GM12864 (cell line): ENCODE measurements around the gene KRTAP5-6.
A peak's percentile ranks its signal among the peaks of the same experiment; 100 is the strongest.

ENCODE experiments used
- DNase-seq: peaks from one replicate; pipeline ENCODE4 v3.0.0-alpha.2; 2011; ENCODE audit warnings: low read depth
- H3K4me3 ChIP-seq: 2 replicates; pipeline ENCODE4 v1.5.1; 2011; ENCODE audit warnings: mild to moderate bottlenecking, low read depth, low read length, control low read depth
- CTCF ChIP-seq: IDR thresholded peaks from 2 replicates; pipeline ENCODE4 v1.5.1; 2011; ENCODE audit warnings: low read depth, mild to moderate bottlenecking, moderate library complexity, low read length, control low read depth, inconsistent platforms; ENCODE audit errors: missing control alignments

Gene KRTAP5-6

GRCh38 chr11:1691026-1691877 lies 5.7 kb upstream of the KRTAP5-6 start:
- no peak for DNase-seq

GRCh38 chr11:1691878-1692707 lies 4.9 kb upstream of the KRTAP5-6 start:
- no peak overlapping the region for H3K4me3 ChIP-seq
- no peak for TF ChIP-seq CTCF
- DNase-seq, result no peak

More at GRCh38 chr11:1691026-1691877, 5.7 kb upstream of the KRTAP5-6 start:
- no peak overlapping the region for H3K4me3 ChIP-seq
- TF ChIP-seq CTCF, result no peak

GRCh38 chr11:1692708-1693326 lies 4.2 kb upstream of the KRTAP5-6 start:
- no peak for TF ChIP-seq CTCF
- H3K4me3 ChIP-seq, result no peak overlapping the region

GRCh38 chr11:1693327-1694063 lies 3.5 kb upstream of the KRTAP5-6 start:
- H3K4me3 ChIP-seq, result no peak overlapping the region
- no peak for DNase-seq
- peak; percentile 88 for TF ChIP-seq CTCF

More at GRCh38 chr11:1692708-1693326, 4.2 kb upstream of the KRTAP5-6 start:
- DNase-seq, result no peak

- no peak overlapping the region for H3K4me3 ChIP-seq
- TF ChIP-seq CTCF, result peak; percentile 89
- DNase-seq, result peak; percentile 8
These were observed 2.7 kb upstream of the KRTAP5-6 start for GRCh38 chr11:1694064-1694845.
